Stimulated activated CD4-positive, alpha-beta T cell treated with anti-CD3 and anti-CD28 coated beads, TNF-alpha, amount 100 ng/mL, for 1 hour (primary cell): ENCODE results near the gene ZNF319.

ENCODE experiments used
- DNase-seq, 3 donors: peaks; one replicate each; pipeline ENCODE4 v3.0.0-alpha.2; 2020; ENCODE audit warnings: low read depth in 3 of 3, low spot score in 1 of 3

ZNF319 gene

GRCh38 chr16:58037365-58038057, 37.0 kb upstream of the ZNF319 start:
- no peak for DNase-seq

- DNase-seq: no peak
These were observed 36.5 kb upstream of the ZNF319 start for GRCh38 chr16:58036943-58037342.

- no peak for DNase-seq
These were observed 35.1 kb upstream of the ZNF319 start for GRCh38 chr16:58035356-58036170.

- DNase-seq: no peak
These were observed 34.3 kb upstream of the ZNF319 start for GRCh38 chr16:58034774-58035173.

GRCh38 chr16:58034128-58034685, 33.7 kb upstream of the ZNF319 start:
- DNase-seq: no peak

- no peak for DNase-seq
These were observed 32.3 kb upstream of the ZNF319 start for GRCh38 chr16:58032710-58033293.

GRCh38 chr16:58031016-58031800, 30.7 kb upstream of the ZNF319 start:
- DNase-seq: no peak

GRCh38 chr16:58030136-58030840, 29.8 kb upstream of the ZNF319 start:
- no peak for DNase-seq

GRCh38 chr16:58029410-58029809, 28.9 kb upstream of the ZNF319 start:
- DNase-seq: no peak

GRCh38 chr16:58028541-58029070, 28.1 kb upstream of the ZNF319 start:
- DNase-seq: no peak

GRCh38 chr16:58027916-58028455, 27.5 kb upstream of the ZNF319 start:
- DNase-seq: no peak

GRCh38 chr16:58027161-58027915, 26.9 kb upstream of the ZNF319 start:
- DNase-seq: no peak

- DNase-seq: no peak
These were observed 26.3 kb upstream of the ZNF319 start for GRCh38 chr16:58026705-58027160.

GRCh38 chr16:58026139-58026704, 25.8 kb upstream of the ZNF319 start:
- DNase-seq: no peak

GRCh38 chr16:58025351-58026138, 25.1 kb upstream of the ZNF319 start, which contains the start of gene MMP15:
TSS of gene MMP15 (plus strand) at chr16:58025754. CDS start at chr16:58026351, 597 bp downstream.
- peak in 2 of 3 donors; percentile 28 to 55 for DNase-seq

GRCh38 chr16:58024486-58025350, 24.2 kb upstream of the ZNF319 start:
- no peak for DNase-seq
